Karpas-422 (cell line): Measurements from ENCODE around the gene GNG7. TPM values are rescaled to one million over a fixed set of nuclear protein-coding genes. Genes with fewer than 3 reads are reported as not detected.
A peak's percentile ranks its signal among the peaks of the same experiment; 100 is the strongest.
"Not testable (repeated sequence)": the region's sequence is repeated elsewhere in the genome, so short reads cannot be mapped to it uniquely, and the experiment has no call there.

ENCODE experiments used
- DNase-seq: peaks from one replicate; pipeline ENCODE4 v3.0.0-alpha.2; 2015
- H2AFZ ChIP-seq: fragments of 200-600 bp; sonication (generic); 2 replicates; pipeline ENCODE4 v1.6.1; 2014; ENCODE audit warnings: antibody characterized with exemption, low read length, mixed read lengths
- H3K27ac ChIP-seq: fragments of 200-600 bp; sonication (generic); 2 replicates; pipeline ENCODE4 v1.5.1; 2014; ENCODE audit warnings: mild to moderate bottlenecking, low read length, moderate library complexity
- H3K27me3 ChIP-seq: fragments of 200-600 bp; sonication (generic); 2 replicates; pipeline ENCODE4 v1.6.1; 2014; ENCODE audit warnings: low read length, mixed read lengths
- H3K36me3 ChIP-seq: fragments of 200-600 bp; sonication (generic); 2 replicates; pipeline ENCODE4 v1.6.1; 2014; ENCODE audit warnings: low read length, mixed read lengths; ENCODE audit not compliant: insufficient read depth
- H3K4me1 ChIP-seq: fragments of 200-600 bp; sonication (generic); 2 replicates; pipeline ENCODE4 v1.6.1; 2014; ENCODE audit warnings: mild to moderate bottlenecking, low read length, mixed read lengths
- H3K4me2 ChIP-seq: fragments of 200-600 bp; sonication (generic); 2 replicates; pipeline ENCODE4 v1.6.1; 2014; ENCODE audit warnings: low read length, low read depth, mild to moderate bottlenecking; ENCODE audit not compliant: poor library complexity, severe bottlenecking
- H3K4me3 ChIP-seq: fragments of 200-600 bp; sonication (generic); 2 replicates; pipeline ENCODE4 v1.5.1; 2014; ENCODE audit warnings: mild to moderate bottlenecking, antibody characterized with exemption, low read length, mixed read lengths
- H3K79me2 ChIP-seq: fragments of 200-600 bp; sonication (generic); 2 replicates; pipeline ENCODE4 v1.6.1; 2014; ENCODE audit warnings: mild to moderate bottlenecking, low read length, mixed read lengths
- H3K9ac ChIP-seq: fragments of 200-600 bp; sonication (generic); 2 replicates; pipeline ENCODE4 v1.6.0; 2014; ENCODE audit warnings: low read length
- H3K9me2 ChIP-seq: fragments of 200-600 bp; sonication (generic), shearing (Covaris generic); replicated peaks from 2 replicates; pipeline ENCODE4 v1.6.0; 2014; ENCODE audit warnings: mild to moderate bottlenecking, low read length, moderate library complexity; ENCODE audit not compliant: insufficient read depth
- H3K9me3 ChIP-seq: fragments of 300-700, 200-600 bp; sonication (generic); 2 replicates; pipeline ENCODE4 v1.6.1; 2014; ENCODE audit warnings: low read length, mixed read lengths
- H4K20me1 ChIP-seq: fragments of 200-600 bp; sonication (generic); 2 replicates; pipeline ENCODE4 v1.6.1; 2014; ENCODE audit warnings: mild to moderate bottlenecking, antibody characterized with exemption, low read length, low read depth; ENCODE audit not compliant: insufficient read depth
- total RNA-seq: library from RNA; depleted of rRNA; stranded (reverse); fragments of >200 nt; shearing (Covaris generic); gene quantifications from 2 replicates; pipeline ENCODE4 v1.2.3, GENCODE V29; 2014; ENCODE audit warnings: low replicate concordance

The GNG7 gene
- total RNA-seq, 1 experiment from 2014 or later, result 0.19 TPM

DNA sequence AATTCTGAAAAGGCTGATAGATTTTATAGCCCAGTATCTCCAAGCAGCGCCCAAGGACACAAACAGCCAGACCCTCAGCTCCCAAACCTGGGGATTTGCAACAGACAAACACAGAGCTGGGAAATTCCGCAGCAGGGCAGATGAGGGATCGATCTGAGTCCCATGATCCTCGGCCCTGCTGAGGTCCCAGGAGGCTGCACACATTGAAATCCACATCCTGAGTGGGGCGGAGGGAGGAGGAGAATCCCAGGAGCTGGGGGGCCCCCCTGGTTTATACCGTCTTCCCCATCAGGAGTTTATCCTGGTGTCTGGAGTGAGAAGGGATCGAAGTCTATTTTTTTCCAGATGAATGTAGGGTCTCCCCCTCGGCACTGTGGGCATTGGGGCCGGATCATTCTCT lies 49.3 kb downstream of the GNG7 start:
- H3K9ac ChIP-seq, result no peak overlapping the region
- no peaks in the 10 kb centered on the region for H3K27me3 ChIP-seq
- H3K9me3 ChIP-seq, result no peaks in the 10 kb centered on the region
- H3K79me2 ChIP-seq, result no peaks in the 10 kb centered on the region
- H3K9me2 ChIP-seq, result no peaks in the 10 kb centered on the region
- H4K20me1 ChIP-seq, result no peaks in the 10 kb centered on the region
- no peak overlapping the region for H2AFZ ChIP-seq
- no peaks in the 10 kb centered on the region for H3K36me3 ChIP-seq
- H3K4me2 ChIP-seq, result no peak overlapping the region
- H3K4me1 ChIP-seq, result peaks cover 7% of the 10 kb centered on the region; the same call in 1 of the 2 replicates
- no peak for DNase-seq
- H3K27ac ChIP-seq, result no peak overlapping the region
- no peak overlapping the region for H3K4me3 ChIP-seq

DNA sequence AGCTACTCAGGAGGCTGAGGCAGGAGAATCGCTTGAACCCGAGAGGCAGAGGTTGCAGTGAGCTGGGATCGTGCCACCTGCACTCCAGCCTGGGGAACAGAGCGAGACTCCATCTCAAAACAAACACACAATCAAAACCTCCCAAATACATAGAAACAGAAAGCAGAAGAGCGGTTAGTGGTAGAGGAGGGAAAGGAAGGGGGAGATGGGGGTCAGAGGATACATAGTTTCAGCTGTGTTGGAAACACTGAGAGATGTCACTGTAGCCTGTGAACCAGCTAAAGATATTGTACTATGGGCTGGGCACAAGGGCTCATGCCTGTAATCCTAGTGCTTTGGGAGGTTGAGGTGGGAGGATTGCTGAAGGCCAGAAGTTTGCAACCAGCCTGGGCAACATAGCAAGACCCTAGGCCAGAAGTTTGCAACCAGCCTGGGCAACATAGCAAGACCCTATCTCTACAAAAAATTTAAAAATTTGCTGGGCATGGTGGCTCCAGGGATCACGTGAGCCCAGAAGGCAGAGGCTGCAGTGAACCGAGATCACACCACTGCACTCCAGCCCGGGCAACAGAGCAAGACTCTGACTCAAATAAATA lies 49.9 kb downstream of the GNG7 start:
- Histone ChIP-seq H3K36me3 (no peaks in the 10 kb centered on the region), H3K79me2 (no peaks in the 10 kb centered on the region), H3K4me2 (no peak overlapping the region), H3K9me2 (no peaks in the 10 kb centered on the region), H2AFZ (no peak overlapping the region), H4K20me1 (no peaks in the 10 kb centered on the region), H3K27ac (no peak overlapping the region), H3K4me3 (no peak overlapping the region), H3K4me1 (peaks cover 7% of the 10 kb centered on the region; the same call in 1 of the 2 replicates), H3K9ac (no peak overlapping the region), H3K9me3 (no peaks in the 10 kb centered on the region), H3K27me3 (no peaks in the 10 kb centered on the region)
- no peak for DNase-seq

DNA sequence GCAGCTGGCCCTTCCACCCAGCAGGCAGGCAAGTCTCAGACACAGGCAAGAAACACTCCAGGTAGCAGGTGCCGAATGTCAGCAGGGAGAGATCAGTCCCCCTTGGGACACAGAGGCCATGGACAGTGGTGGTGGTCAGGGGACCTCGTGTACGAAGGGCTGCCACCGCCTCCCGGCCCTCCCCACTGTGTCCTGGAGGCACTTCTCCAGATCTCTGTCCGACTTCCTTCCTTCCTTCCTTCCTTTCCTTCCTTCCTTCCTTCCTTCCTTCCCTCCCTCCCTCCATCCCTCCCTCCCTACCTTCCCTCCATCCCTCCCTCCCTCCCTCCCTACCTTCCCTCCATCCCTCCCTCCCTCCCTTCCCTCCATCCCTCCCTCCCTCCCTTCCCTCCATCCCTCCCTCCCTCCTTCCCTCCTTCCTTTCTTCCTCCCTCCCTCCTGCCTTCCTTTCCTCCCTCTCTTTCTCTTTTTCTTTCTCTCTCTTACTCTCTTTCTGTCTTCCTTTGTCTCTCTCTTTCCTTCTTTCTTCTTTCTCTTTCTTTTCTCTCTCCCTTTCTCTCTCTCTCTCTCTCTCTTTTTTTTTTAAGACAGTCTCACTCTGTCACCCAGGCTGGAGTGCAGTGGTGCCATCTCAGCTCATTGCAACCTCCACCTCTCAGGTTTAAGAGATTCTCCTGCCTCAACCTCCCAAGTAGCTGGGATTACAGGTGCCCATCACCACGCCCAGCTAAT lies 51.3 kb downstream of the GNG7 start:
- H4K20me1 ChIP-seq, H3K36me3 ChIP-seq, H3K4me2 ChIP-seq, H3K9ac ChIP-seq, H3K9me2 ChIP-seq, H3K27ac ChIP-seq, H3K4me1 ChIP-seq, H3K27me3 ChIP-seq, DNase-seq, H2AFZ ChIP-seq, H3K79me2 ChIP-seq, H3K4me3 ChIP-seq, H3K9me3 ChIP-seq: not testable (repeated sequence)

DNA sequence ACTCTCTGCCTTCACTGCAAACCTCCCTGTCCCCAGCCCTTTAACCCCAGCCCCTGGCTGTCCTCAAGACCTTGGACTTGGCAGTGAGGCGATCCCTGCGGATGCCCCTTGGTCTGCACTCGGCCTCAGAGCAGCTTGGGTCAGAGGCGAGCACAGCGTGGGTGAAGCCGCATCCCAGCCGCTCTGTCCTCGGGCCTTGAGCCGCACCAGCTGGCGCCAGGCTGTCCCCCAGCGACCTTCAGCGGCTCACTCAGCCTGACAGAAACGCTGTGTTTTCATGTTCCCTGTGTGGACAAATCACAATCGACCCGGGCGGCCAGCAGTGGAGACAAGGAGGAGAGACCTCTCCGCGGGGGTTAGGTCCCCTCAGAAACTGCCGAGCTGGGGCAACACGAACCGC lies 52.0 kb downstream of the GNG7 start:
- Histone ChIP-seq H3K36me3 (no peaks in the 10 kb centered on the region), H3K4me2 (no peak overlapping the region), H4K20me1 (no peaks in the 10 kb centered on the region), H3K79me2 (no peaks in the 10 kb centered on the region), H3K9me2 (no peaks in the 10 kb centered on the region), H3K9ac (no peak overlapping the region), H3K4me1 (peaks cover 7% of the 10 kb centered on the region; the same call in 1 of the 2 replicates), H3K9me3 (no peaks in the 10 kb centered on the region), H3K27ac (no peak overlapping the region), H3K4me3 (no peak overlapping the region), H3K27me3 (no peaks in the 10 kb centered on the region), H2AFZ (no peak overlapping the region)
- no peak for DNase-seq

DNA sequence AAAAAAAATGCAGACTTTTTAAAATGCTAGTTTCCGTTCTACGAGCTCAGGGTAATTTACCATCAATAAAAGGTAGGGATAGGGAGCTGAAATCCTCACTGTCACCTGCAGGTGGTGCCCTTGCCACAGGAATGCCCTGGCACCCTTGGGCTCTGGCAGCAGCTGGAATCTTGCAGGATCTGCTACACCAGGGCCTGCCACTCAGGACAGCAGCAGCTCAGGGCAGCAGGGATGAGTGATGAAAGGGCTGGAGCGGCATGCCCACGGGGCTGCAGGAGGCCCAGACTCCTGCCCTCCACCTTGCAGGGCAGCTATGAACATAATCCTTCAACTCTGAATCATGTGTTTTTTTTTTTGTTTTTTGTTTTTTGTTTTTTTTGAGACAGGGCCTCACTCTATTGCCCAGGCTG lies 54.0 kb downstream of the GNG7 start:
- H3K4me2 ChIP-seq, result no peak overlapping the region
- DNase-seq, result peak; percentile 88
- no peaks in the 10 kb centered on the region for H3K27me3 ChIP-seq
- no peak overlapping the region for H3K4me3 ChIP-seq
- H3K79me2 ChIP-seq, result no peaks in the 10 kb centered on the region
- no peaks in the 10 kb centered on the region for H3K36me3 ChIP-seq
- no peak overlapping the region for H2AFZ ChIP-seq
- no peaks in the 10 kb centered on the region for H3K4me1 ChIP-seq
- H3K9ac ChIP-seq, result no peak overlapping the region
- H3K9me2 ChIP-seq, result no peaks in the 10 kb centered on the region
- no peak overlapping the region for H3K27ac ChIP-seq
- no peaks in the 10 kb centered on the region for H3K9me3 ChIP-seq
- no peaks in the 10 kb centered on the region for H4K20me1 ChIP-seq

DNA sequence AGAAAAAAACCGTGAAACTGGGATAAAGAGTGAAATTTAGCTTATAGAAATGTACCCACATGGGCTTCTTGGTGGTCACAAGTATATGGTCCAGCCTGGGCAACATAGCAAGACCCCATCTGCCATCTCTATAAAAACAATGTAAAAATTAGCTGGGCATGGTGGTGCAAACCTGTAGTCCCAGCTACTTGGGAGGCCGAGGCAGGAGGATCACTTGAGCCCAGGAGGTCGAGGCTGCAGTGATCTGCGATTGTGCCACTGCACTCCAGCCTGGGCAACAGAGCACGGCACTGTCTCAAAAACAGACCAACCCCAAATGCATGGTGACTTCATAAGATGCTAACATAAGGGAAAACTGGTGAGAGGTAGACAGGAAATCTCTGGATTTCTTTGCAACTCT lies 54.4 kb downstream of the GNG7 start:
- Histone ChIP-seq H3K4me2 (no peak overlapping the region), H3K27ac (no peak overlapping the region), H3K79me2 (no peaks in the 10 kb centered on the region), H3K4me1 (no peaks in the 10 kb centered on the region), H3K27me3 (no peaks in the 10 kb centered on the region), H3K36me3 (no peaks in the 10 kb centered on the region), H4K20me1 (no peaks in the 10 kb centered on the region), H3K9me2 (no peaks in the 10 kb centered on the region), H3K9me3 (no peaks in the 10 kb centered on the region), H3K9ac (no peak overlapping the region), H2AFZ (no peak overlapping the region), H3K4me3 (no peak overlapping the region)
- DNase-seq, result no peak

DNA sequence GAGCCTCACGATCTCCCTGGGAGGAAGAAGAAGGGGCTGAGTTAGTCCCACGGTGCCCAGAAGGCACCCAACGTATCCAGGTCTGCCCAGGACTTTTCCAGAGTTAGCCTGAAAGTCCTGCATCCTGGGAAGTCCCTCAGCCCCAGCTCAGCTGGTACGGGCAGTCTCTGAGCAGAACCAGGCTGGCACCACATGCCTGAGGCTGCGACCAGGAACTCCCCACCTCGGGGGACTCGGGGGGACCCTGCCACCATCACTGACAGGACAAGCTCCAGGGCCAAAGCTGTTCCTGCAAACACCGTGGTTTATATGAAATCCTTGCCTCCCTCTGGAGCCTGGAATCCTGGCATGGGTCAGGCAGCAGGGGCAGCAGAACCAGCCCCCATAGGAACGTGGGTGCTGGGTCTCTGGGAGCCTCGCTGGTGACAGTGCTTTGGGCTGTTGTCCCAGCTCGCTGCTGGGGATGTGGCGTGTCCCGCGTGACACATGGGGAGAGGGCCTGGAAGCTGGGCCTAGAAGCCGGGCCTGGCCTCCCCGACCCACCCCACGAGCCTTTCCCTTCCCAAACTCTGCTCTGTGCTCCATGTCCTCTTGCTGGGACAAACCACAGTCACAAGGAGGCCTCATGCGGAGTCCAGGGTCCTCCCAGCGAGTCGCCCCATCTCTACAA lies 55.5 kb downstream of the GNG7 start:
- H3K27me3 ChIP-seq, result no peaks in the 10 kb centered on the region
- H3K4me1 ChIP-seq, result no peaks in the 10 kb centered on the region
- H3K4me3 ChIP-seq, result no peak overlapping the region
- no peak overlapping the region for H3K27ac ChIP-seq
- no peak overlapping the region for H3K9ac ChIP-seq
- no peaks in the 10 kb centered on the region for H4K20me1 ChIP-seq
- H3K9me3 ChIP-seq, result no peaks in the 10 kb centered on the region
- H2AFZ ChIP-seq, result no peak overlapping the region
- DNase-seq, result no peak
- H3K9me2 ChIP-seq, result no peaks in the 10 kb centered on the region
- H3K36me3 ChIP-seq, result no peaks in the 10 kb centered on the region
- no peak overlapping the region for H3K4me2 ChIP-seq
- H3K79me2 ChIP-seq, result no peaks in the 10 kb centered on the region

DNA sequence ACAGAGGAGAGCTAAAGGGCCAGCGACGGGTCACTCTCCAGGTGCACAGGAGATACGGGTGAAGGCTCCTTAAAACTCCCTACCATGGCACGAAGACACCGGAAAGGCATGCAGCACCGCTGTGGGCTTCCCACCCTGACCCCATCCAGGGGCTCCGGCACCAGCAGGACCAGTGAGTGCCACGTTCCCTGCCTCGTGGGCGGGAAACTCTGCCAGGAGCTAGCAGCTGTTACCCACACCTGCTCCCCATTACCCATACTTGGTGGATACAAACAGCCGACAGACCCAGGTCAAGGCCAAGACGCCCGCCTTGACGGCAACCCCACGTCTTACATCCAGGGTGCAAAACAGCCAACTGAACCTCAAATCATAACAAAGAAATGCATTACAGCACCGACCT lies 56.7 kb downstream of the GNG7 start:
- DNase-seq, result no peak
- H2AFZ ChIP-seq, result no peak overlapping the region
- no peak overlapping the region for H3K9ac ChIP-seq
- H4K20me1 ChIP-seq, result no peaks in the 10 kb centered on the region
- H3K4me2 ChIP-seq, result no peak overlapping the region
- no peaks in the 10 kb centered on the region for H3K4me1 ChIP-seq
- H3K27ac ChIP-seq, result no peak overlapping the region
- no peaks in the 10 kb centered on the region for H3K9me3 ChIP-seq
- no peaks in the 10 kb centered on the region for H3K36me3 ChIP-seq
- no peaks in the 10 kb centered on the region for H3K27me3 ChIP-seq
- H3K9me2 ChIP-seq, result no peaks in the 10 kb centered on the region
- H3K79me2 ChIP-seq, result no peaks in the 10 kb centered on the region
- H3K4me3 ChIP-seq, result no peak overlapping the region
